NCI-H774 (cell line): Measurements from ENCODE around the gene JUNB.

Source experiments
- DNase-seq: peaks from one replicate; lab custom pipeline; 2025; lab: John Stamatoyannopoulos, UW

Gene JUNB

DNA sequence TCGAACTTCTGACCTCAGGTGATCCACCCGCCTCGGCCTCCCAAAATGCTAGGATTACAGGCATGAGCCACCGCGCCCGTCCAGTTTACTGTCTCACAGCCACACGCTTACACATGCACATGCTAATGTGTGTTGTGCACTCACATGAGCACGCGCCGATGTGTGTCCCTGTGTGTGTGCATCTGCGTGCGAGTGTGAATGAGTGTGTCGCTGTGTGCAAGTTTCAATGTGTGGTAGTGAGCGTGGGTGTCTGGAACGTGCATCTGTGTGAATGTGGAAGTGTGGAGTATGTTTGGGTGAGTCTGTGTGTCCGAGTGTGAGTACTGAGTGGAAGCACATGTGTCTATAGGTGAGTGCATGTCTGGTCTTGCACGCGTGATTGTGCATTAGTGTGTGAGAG is 51.2 kb downstream of the JUNB start:
- DNase-seq, result no peak
